HEK293T (cell line): ENCODE data around the gene EXOC6.

Experiments used
- CTCF ChIA-PET: fragments of 350-600 bp; formaldehyde crosslinking; extraction: SDS; loops from one replicate; lab custom pipeline; 2021; ENCODE audit warnings: antibody characterized with exemption, inconsistent platforms; lab: Yijun Ruan, JAX
- POLR2A ChIA-PET: fragments of 350-600 bp; formaldehyde crosslinking; extraction: SDS; loops from one replicate; lab custom pipeline; 2020; ENCODE audit warnings: antibody characterized with exemption, inconsistent platforms; lab: Yijun Ruan, JAX
- DNase-seq: peaks from one replicate; pipeline ENCODE4 v3.0.0; 2012; ENCODE audit warnings: mixed read lengths; ENCODE audit errors: extremely low spot score
- ARNT ChIP-seq: fragments of 450-650 bp; IDR thresholded peaks from 2 replicates; pipeline ENCODE4 v1.6.1; 2017; ENCODE audit warnings: mild to moderate bottlenecking
- BHLHE40 ChIP-seq: fragments of 450-650 bp; IDR thresholded peaks from 2 replicates; pipeline ENCODE4 v1.6.1; 2016; ENCODE audit warnings: mild to moderate bottlenecking, moderate library complexity, borderline replicate concordance
- CTBP1 ChIP-seq: fragments of 450-650 bp; IDR thresholded peaks from 2 replicates; pipeline ENCODE4 v1.6.1; 2016; ENCODE audit warnings: borderline replicate concordance
- ELF4 ChIP-seq: fragments of 450-650 bp; IDR thresholded peaks from 2 replicates; pipeline ENCODE4 v1.6.1; 2017; ENCODE audit warnings: antibody characterized with exemption
- FOXA1 ChIP-seq: fragments of 450-650 bp; IDR thresholded peaks from 2 replicates; pipeline ENCODE4 v1.6.1; 2016; ENCODE audit warnings: mild to moderate bottlenecking
- FOXK2 ChIP-seq: fragments of 450-650 bp; IDR thresholded peaks from 2 replicates; pipeline ENCODE4 v1.6.1; 2016; ENCODE audit warnings: mild to moderate bottlenecking
- FOXM1 ChIP-seq: fragments of 450-650 bp; IDR thresholded peaks from 2 replicates; pipeline ENCODE4 v1.6.1; 2017; ENCODE audit warnings: mild to moderate bottlenecking, borderline replicate concordance
- HDGF ChIP-seq: fragments of 450-650 bp; IDR thresholded peaks from 2 replicates; pipeline ENCODE4 v1.6.1; 2017; ENCODE audit warnings: antibody characterized with exemption, borderline replicate concordance
- L3MBTL2 ChIP-seq: fragments of 450-650 bp; conservative IDR thresholded peaks from 2 replicates; pipeline ENCODE4 v1.6.1; 2016; ENCODE audit warnings: mild to moderate bottlenecking
- LEF1 ChIP-seq: fragments of 450-650 bp; IDR thresholded peaks from 2 replicates; pipeline ENCODE4 v1.6.1; 2017; ENCODE audit warnings: mild to moderate bottlenecking, borderline replicate concordance
- NFRKB ChIP-seq: fragments of 450-650 bp; IDR thresholded peaks from 2 replicates; pipeline ENCODE4 v1.6.1; 2016; ENCODE audit warnings: mild to moderate bottlenecking, moderate library complexity
- SP1 ChIP-seq: fragments of 450-650 bp; IDR thresholded peaks from 2 replicates; pipeline ENCODE4 v1.6.1; 2017
- SUZ12 ChIP-seq: fragments of 450-650 bp; IDR thresholded peaks from 2 replicates; pipeline ENCODE4 v1.6.1; 2016; ENCODE audit warnings: mild to moderate bottlenecking
- TARDBP ChIP-seq: fragments of 450-650 bp; IDR thresholded peaks from 2 replicates; pipeline ENCODE4 v1.6.1; 2016
- ZNF384 ChIP-seq: fragments of 450-650 bp; IDR thresholded peaks from 2 replicates; pipeline ENCODE4 v1.6.1; 2016
- TF ChIP-seq, protein P1 (sequence below): fragments of 450-650 bp; IDR thresholded peaks from 2 replicates; pipeline ENCODE4 v1.6.1; 2016

EXOC6 gene

GRCh38 chr10:92847202-92847864, 987 bp upstream of the EXOC6 start:
- TF ChIP-seq L3MBTL2 = no peak
- peak; percentile 82 for TF ChIP-seq ZNF384
- ChIA-PET POLR2A (interaction anchor here (0.7 to 1.6 kb wide), 4 partner anchors 10 to 166 kb away, joined by 3 to 6 read pairs (median 4); no protein-coding TSS in a partner anchor), CTCF (interaction anchor here (0.6 to 1.8 kb wide), 4 partner anchors 8 to 256 kb away, joined by 3 to 8 read pairs (median 4); no protein-coding TSS in a partner anchor)
- no peak for DNase-seq

DNA sequence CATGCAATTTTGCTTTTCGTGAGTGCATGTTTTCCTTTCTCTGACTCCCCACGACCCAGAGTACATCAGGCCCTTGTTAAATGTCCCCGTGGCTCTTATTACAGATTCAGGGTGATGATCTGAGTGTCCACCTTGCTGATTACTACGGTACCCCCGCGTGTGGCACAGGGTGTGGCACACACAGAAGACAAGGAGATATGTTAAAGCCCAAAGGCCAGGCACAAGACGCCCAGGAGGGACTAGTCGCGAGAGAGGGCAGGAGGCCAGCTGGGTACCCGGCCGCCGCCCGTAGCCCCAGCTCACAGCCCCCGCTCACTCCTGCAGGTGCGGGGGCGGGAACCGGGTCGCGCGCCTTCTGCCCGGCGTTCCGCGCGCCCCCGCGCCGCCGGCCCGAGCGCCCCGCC, 281 bp upstream of the EXOC6 start:
- no peak for DNase-seq
- no peak for TF ChIP-seq FOXK2
- TF ChIP-seq TARDBP = no peak
- no peak for TF ChIP-seq LEF1
- no peak for TF ChIP-seq SP1
- TF ChIP-seq L3MBTL2 = no peak
- no peak for TF ChIP-seq HDGF
- TF ChIP-seq SUZ12 = no peak
- TF ChIP-seq CTBP1 = no peak
- TF ChIP-seq NFRKB = no peak
- TF ChIP-seq, protein P1, sequence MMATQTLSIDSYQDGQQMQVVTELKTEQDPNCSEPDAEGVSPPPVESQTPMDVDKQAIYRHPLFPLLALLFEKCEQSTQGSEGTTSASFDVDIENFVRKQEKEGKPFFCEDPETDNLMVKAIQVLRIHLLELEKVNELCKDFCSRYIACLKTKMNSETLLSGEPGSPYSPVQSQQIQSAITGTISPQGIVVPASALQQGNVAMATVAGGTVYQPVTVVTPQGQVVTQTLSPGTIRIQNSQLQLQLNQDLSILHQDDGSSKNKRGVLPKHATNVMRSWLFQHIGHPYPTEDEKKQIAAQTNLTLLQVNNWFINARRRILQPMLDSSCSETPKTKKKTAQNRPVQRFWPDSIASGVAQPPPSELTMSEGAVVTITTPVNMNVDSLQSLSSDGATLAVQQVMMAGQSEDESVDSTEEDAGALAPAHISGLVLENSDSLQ = no peak
- TF ChIP-seq ELF4 = no peak
- TF ChIP-seq ZNF384 = no peak
- no peak for TF ChIP-seq BHLHE40
- TF ChIP-seq FOXA1 = no peak
- no peak for TF ChIP-seq FOXM1
- no peak for TF ChIP-seq ARNT
- ChIA-PET POLR2A (interaction anchor here (0.6 to 1.8 kb wide), 12 partner anchors 9 to 557 kb away, joined by 3 to 15 read pairs (median 3); partner anchors contain the start of genes HHEX and MARCHF5), CTCF (interaction anchor here (0.6 to 1.8 kb wide), 5 partner anchors 9 to 319 kb away, joined by 3 to 8 read pairs (median 3); no protein-coding TSS in a partner anchor)

DNA sequence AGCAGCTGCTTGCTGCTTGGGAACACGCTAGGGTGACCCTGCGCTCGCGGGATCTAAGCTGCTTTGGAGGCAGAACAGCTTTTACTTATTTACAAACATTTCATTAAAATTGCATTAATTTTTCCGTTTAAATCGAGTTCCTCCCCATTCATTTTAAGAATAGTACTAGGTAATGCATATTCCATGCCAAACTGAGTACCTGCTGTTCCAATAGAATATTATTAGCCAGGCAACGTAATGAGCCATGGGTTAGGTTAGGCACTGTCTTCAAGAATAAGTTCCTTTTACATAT, 860 bp downstream of the EXOC6 start:
- no peak for DNase-seq
- POLR2A ChIA-PET = interaction anchor here (1.3 to 1.8 kb wide), 2 partner anchors 10 to 258 kb away, joined by 4 to 15 read pairs; no protein-coding TSS in a partner anchor
- CTCF ChIA-PET = interaction anchor here (1.5 to 1.8 kb wide), 2 partner anchors 10 to 36 kb away, joined by 6 to 8 read pairs; no protein-coding TSS in a partner anchor
- TF ChIP-seq ELF4 = no peak
- TF ChIP-seq FOXA1 = no peak
- TF ChIP-seq TARDBP = no peak
- TF ChIP-seq ZNF384 = no peak
- no peak for TF ChIP-seq LEF1
- TF ChIP-seq HDGF = no peak
- TF ChIP-seq ARNT = no peak
- TF ChIP-seq SP1 = no peak
- TF ChIP-seq BHLHE40 = no peak
- TF ChIP-seq L3MBTL2 = no peak
- no peak for TF ChIP-seq FOXK2
- no peak for TF ChIP-seq NFRKB

- POLR2A ChIA-PET = interaction anchor here (1.8 kb wide), 1 partner anchor 11 kb away, joined by 15 read pairs; no protein-coding TSS in a partner anchor
- CTCF ChIA-PET = interaction anchor here (1.5 kb wide), 1 partner anchor 36 kb away, joined by 6 read pairs; no protein-coding TSS in a partner anchor
- no peak for DNase-seq
Measured at GRCh38 chr10:92849576-92850090, 1.3 kb downstream of the EXOC6 start.

GRCh38 chr10:92850185-92850584, 1.9 kb downstream of the EXOC6 start:
- DNase-seq = no peak
- CTCF ChIA-PET = no interaction called here
- TF ChIP-seq, protein P1 = no peak
- TF ChIP-seq SUZ12 (no peak), TARDBP (no peak), HDGF (no peak), SP1 (no peak), FOXK2 (no peak), L3MBTL2 (no peak), FOXM1 (no peak), FOXA1 (no peak), ARNT (no peak), BHLHE40 (no peak), ZNF384 (no peak)
- POLR2A ChIA-PET = no interaction called here

More at GRCh38 chr10:92849576-92850090, 1.3 kb downstream of the EXOC6 start:
- TF ChIP-seq LEF1 (no peak), BHLHE40 (no peak), NFRKB (no peak), CTBP1 (no peak), L3MBTL2 (no peak), FOXM1 (no peak), SUZ12 (no peak), FOXA1 (no peak), ELF4 (no peak), HDGF (no peak), ARNT (no peak), FOXK2 (no peak), TARDBP (no peak), SP1 (no peak)
- TF ChIP-seq, protein P1 = no peak
